ENCODE measurements around the gene LHFPL2.

LHFPL2 gene

GRCh38 chr5:78497573-78498533, 150.7 kb downstream of the LHFPL2 start:
- peak; percentile 30 for DNase-seq (ENCODE audit: low read depth)
- no peak overlapping the region for H3K4me3 ChIP-seq (ENCODE audit: low read depth, low read length)
- TF ChIP-seq CTCF (IDR thresholded peaks at IDR 0.05; ENCODE audit: low read depth, low read length, missing control alignments), result no peak

DNA sequence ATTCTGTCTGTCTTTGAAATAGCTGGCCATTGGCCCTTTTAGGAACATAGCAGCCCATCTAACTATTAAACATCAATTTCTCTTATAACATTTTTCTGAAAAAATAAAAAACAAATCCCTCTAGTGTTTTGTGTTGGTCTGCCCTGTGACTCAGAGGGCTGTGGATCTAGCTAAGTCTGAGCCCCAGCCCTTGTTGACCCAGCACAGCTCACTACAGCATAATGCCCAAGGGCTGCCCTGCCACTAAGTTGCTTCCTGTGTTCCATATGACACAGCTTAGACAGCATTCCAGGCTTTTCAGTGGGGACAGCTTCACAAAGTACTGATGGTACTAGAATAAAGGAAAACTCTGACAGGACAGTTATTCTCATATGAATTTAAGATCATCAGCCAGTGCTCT, 152.2 kb downstream of the LHFPL2 start:
- H3K4me3 ChIP-seq (ENCODE audit: low read depth, low read length), result no peak overlapping the region
- DNase-seq (ENCODE audit: low read depth), result no peak
- TF ChIP-seq CTCF (IDR thresholded peaks at IDR 0.05; ENCODE audit: low read depth, low read length, missing control alignments), result no peak

DNA sequence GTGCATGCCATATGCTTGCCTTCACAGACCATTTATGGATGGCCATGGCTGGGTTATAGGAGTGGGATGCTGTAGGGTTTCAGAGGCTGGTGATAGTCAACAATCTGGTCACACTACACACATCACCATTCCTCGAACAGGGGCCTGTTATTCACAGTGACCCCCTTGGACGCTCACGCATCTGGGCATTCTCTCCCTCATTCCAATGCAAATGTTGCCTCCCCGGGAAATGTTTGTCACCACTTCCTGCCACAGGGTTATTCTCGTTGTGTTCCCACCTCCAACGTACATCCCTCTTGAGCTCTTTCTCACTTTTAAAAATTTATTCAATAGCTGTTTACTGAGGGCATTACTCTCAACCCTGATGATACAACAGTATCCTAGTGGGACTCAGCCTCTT, 152.8 kb downstream of the LHFPL2 start:
- TF ChIP-seq CTCF (IDR thresholded peaks at IDR 0.05; ENCODE audit: low read depth, low read length, missing control alignments), result no peak
- H3K4me3 ChIP-seq (ENCODE audit: low read depth, low read length), result no peak overlapping the region
- no peak for DNase-seq (ENCODE audit: low read depth)

DNA sequence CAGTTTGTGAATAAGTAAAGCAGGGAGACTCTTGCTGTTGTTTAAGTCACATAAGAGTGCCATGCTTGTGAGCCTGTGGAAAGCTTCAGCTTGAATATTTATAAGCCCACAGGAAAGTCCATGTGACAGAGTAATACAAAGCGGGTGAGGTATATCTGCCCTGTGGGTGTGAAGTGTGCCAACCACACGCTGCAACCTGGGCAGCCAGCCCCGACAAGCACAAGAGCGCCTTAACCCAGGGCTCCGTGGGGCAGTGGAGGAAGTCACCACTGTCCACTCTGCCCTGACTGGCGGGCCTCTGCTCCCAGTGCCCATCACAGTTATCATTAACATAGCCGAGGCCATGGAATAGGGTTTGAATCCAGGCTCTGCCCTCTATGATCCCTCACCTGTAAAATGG, 155.9 kb downstream of the LHFPL2 start:
- no peak for TF ChIP-seq CTCF (IDR thresholded peaks at IDR 0.05; ENCODE audit: low read depth, low read length, missing control alignments)
- H3K4me3 ChIP-seq (ENCODE audit: low read depth, low read length), result no peak overlapping the region
- DNase-seq (ENCODE audit: low read depth), result no peak

- H3K4me3 ChIP-seq (ENCODE audit: low read depth, low read length), result no peak overlapping the region
- no peak for DNase-seq (ENCODE audit: low read depth)
- TF ChIP-seq CTCF (IDR thresholded peaks at IDR 0.05; ENCODE audit: low read depth, low read length, missing control alignments), result no peak
Measured at GRCh38 chr5:78492224-78492623, 156.3 kb downstream of the LHFPL2 start.

GRCh38 chr5:78490709-78491485, 157.7 kb downstream of the LHFPL2 start:
- no peak overlapping the region for H3K4me3 ChIP-seq (ENCODE audit: low read depth, low read length)
- no peak for DNase-seq (ENCODE audit: low read depth)
- no peak for TF ChIP-seq CTCF (IDR thresholded peaks at IDR 0.05; ENCODE audit: low read depth, low read length, missing control alignments)

Data from GM12864 (cell line).